IPS-18a (cell line): ENCODE results near the gene EXOC2.
"Not testable (repeated sequence)": the region's sequence is repeated elsewhere in the genome, so short reads cannot be mapped to it uniquely, and the experiment has no call there.

Experiments
- H3K27ac ChIP-seq: one replicate; pipeline ENCODE4 v1.5.1; 2013; ENCODE audit warnings: low read length
- H3K27me3 ChIP-seq: one replicate; pipeline ENCODE4 v1.6.1; 2013; ENCODE audit warnings: mild to moderate bottlenecking, low read length; ENCODE audit not compliant: control insufficient read depth, insufficient read depth
- H3K36me3 ChIP-seq: one replicate; pipeline ENCODE4 v1.6.1; 2013; ENCODE audit warnings: low read depth, low read length; ENCODE audit not compliant: control insufficient read depth
- H3K4me1 ChIP-seq: one replicate; pipeline ENCODE4 v1.6.1; 2013; ENCODE audit warnings: low read depth, low read length; ENCODE audit not compliant: control insufficient read depth
- H3K4me3 ChIP-seq: one replicate; pipeline ENCODE4 v1.5.1; 2013; ENCODE audit warnings: low read length
- H3K9ac ChIP-seq: one replicate; pipeline ENCODE4 v1.6.1; 2013; ENCODE audit warnings: mild to moderate bottlenecking, low read length, moderate library complexity
- H3K9me3 ChIP-seq: one replicate; pipeline ENCODE4 v1.6.1; 2013; ENCODE audit warnings: low read depth, low read length; ENCODE audit not compliant: control insufficient read depth

EXOC2 gene

GRCh38 chr6:617456-618100, 75.4 kb downstream of the EXOC2 start:
- H3K36me3 ChIP-seq, result peaks cover 8% of the 10 kb centered on the region

GRCh38 chr6:613981-614380, 79.0 kb downstream of the EXOC2 start:
- H3K4me1 ChIP-seq, result no peaks in the 10 kb centered on the region
- no peak overlapping the region for H3K4me3 ChIP-seq
- H3K27me3 ChIP-seq, result no peaks in the 10 kb centered on the region
- no peak overlapping the region for H3K27ac ChIP-seq
- peaks cover 16% of the 10 kb centered on the region for H3K36me3 ChIP-seq
- no peaks in the 10 kb centered on the region for H3K9me3 ChIP-seq
- no peak overlapping the region for H3K9ac ChIP-seq

More at GRCh38 chr6:617456-618100, 75.4 kb downstream of the EXOC2 start:
- Histone ChIP-seq H3K9me3 (no peaks in the 10 kb centered on the region), H3K27ac (no peak overlapping the region), H3K4me3 (no peak overlapping the region), H3K4me1 (no peaks in the 10 kb centered on the region), H3K27me3 (no peaks in the 10 kb centered on the region), H3K9ac (no peak overlapping the region)

GRCh38 chr6:611928-612327, 81.0 kb downstream of the EXOC2 start:
- no peak overlapping the region for H3K4me3 ChIP-seq
- no peaks in the 10 kb centered on the region for H3K4me1 ChIP-seq
- no peak overlapping the region for H3K9ac ChIP-seq
- no peak overlapping the region for H3K27ac ChIP-seq
- peaks cover 17% of the 10 kb centered on the region for H3K36me3 ChIP-seq
- no peaks in the 10 kb centered on the region for H3K9me3 ChIP-seq
- H3K27me3 ChIP-seq, result no peaks in the 10 kb centered on the region

GRCh38 chr6:610882-611281, 82.1 kb downstream of the EXOC2 start:
- H3K9ac ChIP-seq, result no peak overlapping the region
- no peaks in the 10 kb centered on the region for H3K27me3 ChIP-seq
- peaks cover 21% of the 10 kb centered on the region for H3K36me3 ChIP-seq
- no peak overlapping the region for H3K4me3 ChIP-seq
- no peak overlapping the region for H3K27ac ChIP-seq
- H3K9me3 ChIP-seq, result no peaks in the 10 kb centered on the region
- no peaks in the 10 kb centered on the region for H3K4me1 ChIP-seq

- no peaks in the 10 kb centered on the region for H3K9me3 ChIP-seq
- H3K4me1 ChIP-seq, result no peaks in the 10 kb centered on the region
- H3K27me3 ChIP-seq, result no peaks in the 10 kb centered on the region
- no peak overlapping the region for H3K9ac ChIP-seq
- peaks cover 21% of the 10 kb centered on the region for H3K36me3 ChIP-seq
- H3K4me3 ChIP-seq, result no peak overlapping the region
- no peak overlapping the region for H3K27ac ChIP-seq
These were observed 83.0 kb downstream of the EXOC2 start for GRCh38 chr6:609905-610304.

GRCh38 chr6:606829-607379, 86.0 kb downstream of the EXOC2 start:
- Histone ChIP-seq H3K9ac (no peak overlapping the region), H3K9me3 (no peaks in the 10 kb centered on the region), H3K4me3 (no peak overlapping the region), H3K36me3 (peaks cover 17% of the 10 kb centered on the region), H3K4me1 (no peaks in the 10 kb centered on the region), H3K27me3 (no peaks in the 10 kb centered on the region), H3K27ac (no peak overlapping the region)

GRCh38 chr6:605895-606294, 87.0 kb downstream of the EXOC2 start:
- not testable (repeated sequence) for H3K27me3 ChIP-seq, H3K4me1 ChIP-seq, H3K9me3 ChIP-seq, H3K27ac ChIP-seq, H3K9ac ChIP-seq, H3K4me3 ChIP-seq
- H3K36me3 ChIP-seq, result peaks cover 17% of the 10 kb centered on the region

- peaks cover 14% of the 10 kb centered on the region for H3K36me3 ChIP-seq
- no peak overlapping the region for H3K27ac ChIP-seq
- no peaks in the 10 kb centered on the region for H3K27me3 ChIP-seq
- H3K9me3 ChIP-seq, result no peaks in the 10 kb centered on the region
- H3K9ac ChIP-seq, result no peak overlapping the region
- H3K4me1 ChIP-seq, result peaks cover 5% of the 10 kb centered on the region
- no peak overlapping the region for H3K4me3 ChIP-seq
These were observed 88.4 kb downstream of the EXOC2 start for GRCh38 chr6:604579-604978.

GRCh38 chr6:603265-603664, 89.7 kb downstream of the EXOC2 start:
- H3K9ac ChIP-seq, result no peak overlapping the region
- H3K27ac ChIP-seq, result no peak overlapping the region
- peaks cover 13% of the 10 kb centered on the region for H3K36me3 ChIP-seq

GRCh38 chr6:599576-600448, 93.1 kb downstream of the EXOC2 start:
- no peaks in the 10 kb centered on the region for H3K9me3 ChIP-seq
- peaks cover 5% of the 10 kb centered on the region for H3K4me1 ChIP-seq
- H3K27ac ChIP-seq, result no peak overlapping the region
- H3K4me3 ChIP-seq, result no peak overlapping the region
- H3K27me3 ChIP-seq, result no peaks in the 10 kb centered on the region
- peaks cover 6% of the 10 kb centered on the region for H3K36me3 ChIP-seq
- no peak overlapping the region for H3K9ac ChIP-seq

More at GRCh38 chr6:603265-603664, 89.7 kb downstream of the EXOC2 start:
- Histone ChIP-seq H3K9me3 (no peaks in the 10 kb centered on the region), H3K4me1 (peaks cover 5% of the 10 kb centered on the region), H3K4me3 (no peak overlapping the region), H3K27me3 (no peaks in the 10 kb centered on the region)

- Histone ChIP-seq H3K36me3 (peaks cover 23% of the 10 kb centered on the region), H3K9ac (no peak overlapping the region), H3K9me3 (no peaks in the 10 kb centered on the region), H3K27ac (no peak overlapping the region), H3K4me1 (peaks cover 5% of the 10 kb centered on the region), H3K27me3 (no peaks in the 10 kb centered on the region), H3K4me3 (no peak overlapping the region)
These were observed 99.1 kb downstream of the EXOC2 start for GRCh38 chr6:593907-594212.
